Omental fat pad (tissue), 4 donors: ENCODE data around the gene SMIM24. TPM values are rescaled to one million over a fixed set of nuclear protein-coding genes. Genes with fewer than 3 reads are reported as not detected.
A peak's percentile ranks its signal among the peaks of the same experiment; 100 is the strongest.

Experiments used
- ATAC-seq: fragments of 150-250 bp; one replicate; pipeline ENCODE4 v1.9.1; 2016; ENCODE audit warnings: mild to moderate bottlenecking, moderate library complexity; ENCODE audit not compliant: low FRiP score
- DNase-seq: peaks from one replicate; pipeline ENCODE4 v3.0.0-alpha.2; 2019; ENCODE audit warnings: low spot score
- total RNA-seq, 4 donors: library from RNA; depleted of rRNA; stranded (reverse); fragments of >200 nt; gene quantifications; one replicate each; pipeline ENCODE4 v1.1.0, GENCODE V29; 2016
- TF ChIP-seq, protein P1 (sequence below), 3 donors: fragments of 450-650 bp; IDR thresholded peaks; one replicate each; pipeline ENCODE4 v1.5.1; 2016 to 2017; ENCODE audit warnings: antibody characterized with exemption in 3 of 3, mild to moderate bottlenecking in 3 of 3, moderate library complexity in 2 of 3

The SMIM24 gene
- total RNA-seq, 4 donors from 2014 or later = not detected

GRCh38 chr19:3463714-3464586 lies 16.4 kb downstream of the SMIM24 start:
- no peak for ATAC-seq
- DNase-seq = no peak

GRCh38 chr19:3462991-3463713 lies 17.2 kb downstream of the SMIM24 start:
- no peak for ATAC-seq
- TF ChIP-seq, protein P1, sequence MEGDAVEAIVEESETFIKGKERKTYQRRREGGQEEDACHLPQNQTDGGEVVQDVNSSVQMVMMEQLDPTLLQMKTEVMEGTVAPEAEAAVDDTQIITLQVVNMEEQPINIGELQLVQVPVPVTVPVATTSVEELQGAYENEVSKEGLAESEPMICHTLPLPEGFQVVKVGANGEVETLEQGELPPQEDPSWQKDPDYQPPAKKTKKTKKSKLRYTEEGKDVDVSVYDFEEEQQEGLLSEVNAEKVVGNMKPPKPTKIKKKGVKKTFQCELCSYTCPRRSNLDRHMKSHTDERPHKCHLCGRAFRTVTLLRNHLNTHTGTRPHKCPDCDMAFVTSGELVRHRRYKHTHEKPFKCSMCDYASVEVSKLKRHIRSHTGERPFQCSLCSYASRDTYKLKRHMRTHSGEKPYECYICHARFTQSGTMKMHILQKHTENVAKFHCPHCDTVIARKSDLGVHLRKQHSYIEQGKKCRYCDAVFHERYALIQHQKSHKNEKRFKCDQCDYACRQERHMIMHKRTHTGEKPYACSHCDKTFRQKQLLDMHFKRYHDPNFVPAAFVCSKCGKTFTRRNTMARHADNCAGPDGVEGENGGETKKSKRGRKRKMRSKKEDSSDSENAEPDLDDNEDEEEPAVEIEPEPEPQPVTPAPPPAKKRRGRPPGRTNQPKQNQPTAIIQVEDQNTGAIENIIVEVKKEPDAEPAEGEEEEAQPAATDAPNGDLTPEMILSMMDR (IDR thresholded peaks at IDR 0.05) = no peak
- no peak for DNase-seq

More at GRCh38 chr19:3463714-3464586, 16.4 kb downstream of the SMIM24 start:
- TF ChIP-seq, protein P1 (IDR thresholded peaks at IDR 0.05) = no peak

- TF ChIP-seq, protein P1 (IDR thresholded peaks at IDR 0.05) = no peak
- no peak for DNase-seq
- no peak for ATAC-seq
These were observed 20.3 kb downstream of the SMIM24 start for GRCh38 chr19:3459965-3460582.

- TF ChIP-seq, protein P1 (IDR thresholded peaks at IDR 0.05) = no peak
- ATAC-seq = peak; percentile 78
These were observed 21.0 kb downstream of the SMIM24 start for GRCh38 chr19:3459089-3459881.

DNA sequence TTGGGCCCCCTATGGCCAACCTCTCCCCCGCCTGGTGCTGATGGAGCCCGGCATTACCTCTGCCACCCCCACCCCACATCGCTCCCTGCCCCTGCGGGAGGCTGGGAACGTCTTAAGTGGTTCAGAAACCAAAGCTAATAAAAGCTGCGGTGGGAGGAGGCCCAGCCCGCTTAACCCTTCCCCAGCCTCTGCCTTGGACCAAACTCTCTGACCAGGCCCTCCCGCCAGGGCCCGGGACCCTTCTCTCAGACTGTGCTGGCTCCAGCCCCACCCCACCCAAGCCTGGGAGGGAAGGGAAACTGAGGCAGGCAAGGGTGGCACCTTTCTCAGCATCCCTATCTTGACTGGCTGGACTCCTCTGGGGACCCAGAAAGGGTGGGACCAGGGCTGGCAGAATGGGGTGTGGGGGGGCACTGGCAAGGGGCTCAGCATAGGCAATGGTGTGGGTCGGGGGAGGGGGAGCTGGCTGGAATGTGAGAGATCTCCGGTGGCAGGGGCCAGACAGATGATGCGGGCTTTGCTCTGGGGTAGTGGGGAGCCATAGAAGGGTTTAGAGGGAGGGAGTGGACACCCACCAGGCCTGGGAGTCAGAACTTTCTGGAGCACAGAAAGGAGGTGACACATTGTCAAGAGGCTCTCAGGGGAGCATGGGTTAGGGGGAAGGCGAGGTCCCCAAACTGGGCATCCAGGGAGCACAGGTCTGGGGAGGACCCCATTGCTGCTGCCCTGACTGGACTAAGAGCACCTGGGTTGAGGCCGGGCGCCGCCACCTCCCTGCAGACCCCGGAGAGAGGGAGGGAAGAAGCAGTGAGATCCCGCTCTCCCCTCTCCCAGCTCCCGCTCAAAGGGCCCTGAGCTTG lies 21.9 kb downstream of the SMIM24 start:
- TF ChIP-seq, protein P1 (IDR thresholded peaks at IDR 0.05) = no peak
- no peak for DNase-seq
- ATAC-seq = peak; percentile 1

More at GRCh38 chr19:3459089-3459881, 21.0 kb downstream of the SMIM24 start:
- peak; percentile 51 for DNase-seq
